CD8-positive, alpha-beta memory T cell (primary cell): ENCODE measurements around the gene KCNIP3. TPM values are rescaled to one million over a fixed set of nuclear protein-coding genes. Genes with fewer than 3 reads are reported as not detected.

Experiments used
- CTCF ChIA-PET: fragments of 350-600 bp; sonication (Branson Sonifier 250); formaldehyde crosslinking; loops from one replicate; lab custom pipeline; 2021; ENCODE audit warnings: antibody characterized with exemption; lab: Charles Lee
- POLR2A ChIA-PET: fragments of 350-600 bp; sonication (Branson Sonifier 250); formaldehyde crosslinking; loops from one replicate; lab custom pipeline; 2021; ENCODE audit warnings: antibody characterized with exemption; lab: Charles Lee
- DNase-seq, 5 donors: peaks; one replicate each; pipeline versions ENCODE4 v3.0.0 to v3.0.0-alpha.2; 2020 to 2022; ENCODE audit warnings: mixed read lengths in 1 of 5
- H3K27ac ChIP-seq: one replicate; pipeline ENCODE4 v1.7.0; 2013; ENCODE audit warnings: low read depth, mild to moderate bottlenecking, low read length, moderate library complexity
- H3K27me3 ChIP-seq: 2 replicates; pipeline ENCODE4 v1.7.0; 2013; ENCODE audit warnings: low read length, mild to moderate bottlenecking; ENCODE audit not compliant: insufficient read depth, poor library complexity, severe bottlenecking
- H3K36me3 ChIP-seq: 2 replicates; pipeline ENCODE4 v1.7.0; 2013; ENCODE audit warnings: mild to moderate bottlenecking, low read length, moderate library complexity; ENCODE audit not compliant: insufficient read depth
- H3K4me1 ChIP-seq: 2 replicates; pipeline ENCODE4 v1.7.0; 2013; ENCODE audit warnings: mild to moderate bottlenecking, low read length, moderate library complexity; ENCODE audit not compliant: insufficient read depth
- H3K4me3 ChIP-seq: 2 replicates; pipeline ENCODE4 v1.7.0; 2013; ENCODE audit warnings: mild to moderate bottlenecking, low read length
- H3K9me3 ChIP-seq: 2 replicates; pipeline ENCODE4 v1.7.0; 2013; ENCODE audit warnings: mild to moderate bottlenecking, low read length
- H3K27ac Mint-ChIP-seq, 8 donors: one replicate each; pipeline ENCODE4 v1.8.0; 2020 to 2021; ENCODE audit warnings: mixed read lengths in 8 of 8, mild to moderate bottlenecking in 6 of 8, inconsistent platforms in 3 of 8, moderate library complexity in 3 of 8
- H3K27me3 Mint-ChIP-seq, 2 donors: one replicate each; pipeline ENCODE4 v1.8.0; 2020 to 2021; ENCODE audit warnings: mixed read lengths in 2 of 2, mild to moderate bottlenecking in 1 of 2, moderate library complexity in 1 of 2
- H3K36me3 Mint-ChIP-seq, 3 donors: one replicate each; pipeline ENCODE4 v1.8.0; 2020 to 2021; ENCODE audit warnings: mixed read lengths in 3 of 3, inconsistent platforms in 1 of 3, mild to moderate bottlenecking in 1 of 3
- H3K4me1 Mint-ChIP-seq, 3 donors: one replicate each; pipeline ENCODE4 v1.8.0; 2020 to 2021; ENCODE audit warnings: mixed read lengths in 3 of 3, inconsistent platforms in 1 of 3, mild to moderate bottlenecking in 1 of 3
- H3K4me3 Mint-ChIP-seq, 7 donors: one replicate each; pipeline ENCODE4 v1.8.0; 2020 to 2021; ENCODE audit warnings: mixed read lengths in 7 of 7, mild to moderate bottlenecking in 6 of 7, moderate library complexity in 4 of 7, inconsistent platforms in 2 of 7
- H3K9me3 Mint-ChIP-seq, 5 donors: one replicate each; pipeline ENCODE4 v1.8.0; 2020 to 2022; ENCODE audit warnings: mixed read lengths in 5 of 5, mild to moderate bottlenecking in 3 of 5, moderate library complexity in 2 of 5, inconsistent platforms in 1 of 5
- polyA plus RNA-seq: library from polyadenylated mRNA; unstranded; fragments of 300-500 nt; fragmentation: Illumina TruSeq; gene quantifications from one replicate; pipeline ENCODE4 v1.2.3, GENCODE V29; 2021
- total RNA-seq, 2 experiments: library from RNA; stranded (reverse); gene quantifications; one replicate each; pipeline ENCODE4 v1.2.3, GENCODE V29; 2021

Gene KCNIP3
- total and polyA plus RNA-seq, 3 experiments from 2014 or later: not detected

DNA sequence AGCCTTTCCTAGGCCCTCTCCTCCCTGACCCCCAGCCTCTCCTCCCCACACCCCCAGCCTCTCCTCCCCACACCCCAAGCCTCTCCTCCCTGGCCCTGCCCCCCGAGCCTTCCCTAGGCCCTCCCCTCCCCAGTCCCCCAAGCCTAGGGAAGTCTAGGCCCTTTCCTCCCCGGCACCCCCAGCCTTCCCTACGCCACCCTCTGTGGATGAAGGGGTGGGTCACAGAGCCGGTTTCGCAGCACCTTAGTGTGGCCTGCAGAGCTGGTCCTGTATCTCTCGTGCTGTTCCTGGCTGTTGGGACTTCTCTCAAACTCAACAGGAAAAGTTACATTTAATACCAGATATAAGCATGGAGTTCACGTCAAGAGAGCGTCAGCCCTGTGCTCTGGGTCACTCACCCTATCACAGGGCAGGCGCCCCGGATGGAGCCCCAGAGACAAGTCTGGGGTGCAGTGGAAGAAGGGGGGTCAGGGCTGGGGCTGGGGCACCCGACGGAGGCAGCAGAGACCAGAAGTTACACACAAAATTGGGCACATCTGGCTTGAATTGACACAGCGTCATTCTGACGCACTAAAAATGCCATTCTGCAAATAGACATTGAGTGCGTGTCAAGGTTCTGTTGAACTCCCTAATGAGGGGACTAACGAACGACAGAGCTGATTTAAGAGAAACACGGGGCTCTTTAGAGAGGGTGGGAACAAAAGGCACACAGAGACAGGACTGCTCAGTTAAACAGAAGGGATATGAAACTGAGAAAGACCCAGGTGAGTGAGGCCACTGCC lies 24.0 kb downstream of the KCNIP3 start:
- Histone ChIP-seq H3K4me3 (no peak overlapping the region), H3K4me1 (no peaks in the 10 kb centered on the region), H3K36me3 (no peaks in the 10 kb centered on the region), H3K27me3 (no peaks in the 10 kb centered on the region), H3K9me3 (no peaks in the 10 kb centered on the region), H3K27ac (no peak overlapping the region)
- H3K9me3 Mint-ChIP-seq: no peaks in the 10 kb centered on the region
- H3K4me1 Mint-ChIP-seq: no peaks in the 10 kb centered on the region
- H3K27me3 Mint-ChIP-seq: peaks cover 0 to 2% of the 10 kb centered on the region in 2 donors
- H3K36me3 Mint-ChIP-seq: no peaks in the 10 kb centered on the region
- CTCF ChIA-PET: no interaction called here
- H3K4me3 Mint-ChIP-seq: no peak overlapping the region
- POLR2A ChIA-PET: no interaction called here
- H3K27ac Mint-ChIP-seq: no peak overlapping the region
- DNase-seq: no peak

DNA sequence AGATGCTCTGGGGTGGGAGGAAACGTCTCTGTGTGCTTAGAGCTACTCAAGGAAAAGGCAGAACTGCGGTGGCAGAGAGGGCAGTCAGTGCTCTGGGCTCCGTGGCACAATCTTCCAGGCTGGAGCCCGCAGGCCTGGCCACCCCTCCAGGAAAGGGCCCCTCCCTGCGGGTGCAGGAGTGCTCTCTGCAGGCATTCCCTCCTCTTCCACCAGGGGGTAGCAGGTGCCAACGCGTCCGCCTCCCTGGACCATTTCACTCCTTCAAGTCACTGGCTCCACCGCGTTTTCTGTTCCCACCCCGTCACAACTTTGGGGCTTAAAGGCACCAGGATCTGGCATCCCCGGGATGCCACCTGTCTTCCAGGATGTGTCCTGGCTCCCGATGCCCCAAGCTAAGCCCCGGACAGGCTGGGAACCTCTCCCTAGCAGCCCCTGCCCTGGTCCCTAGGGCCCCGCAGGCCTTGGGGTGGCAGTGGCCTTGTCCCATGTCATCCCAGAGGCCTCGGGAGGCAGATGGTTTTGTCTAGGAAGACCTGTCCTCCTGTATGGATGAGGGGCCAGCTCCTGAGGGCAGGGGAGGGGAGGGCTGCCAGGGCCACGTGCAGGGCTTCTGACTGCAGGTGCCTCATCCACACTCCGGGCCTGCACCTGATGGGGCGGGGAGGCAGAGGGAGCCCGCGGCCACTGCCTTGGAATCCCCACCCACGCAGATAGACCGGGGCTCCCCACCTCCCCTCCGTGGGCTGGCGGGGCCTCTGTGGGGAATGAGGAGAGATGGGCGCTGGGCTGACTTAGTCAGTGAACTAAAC lies 26.4 kb downstream of the KCNIP3 start:
- Mint-ChIP-seq H3K4me1 (no peaks in the 10 kb centered on the region), H3K4me3 (no peak overlapping the region), H3K27ac (no peak overlapping the region), H3K27me3 (peaks cover 0 to 3% of the 10 kb centered on the region in 2 donors), H3K36me3 (no peaks in the 10 kb centered on the region), H3K9me3 (no peaks in the 10 kb centered on the region)
- Histone ChIP-seq H3K27me3 (no peaks in the 10 kb centered on the region), H3K36me3 (no peaks in the 10 kb centered on the region), H3K9me3 (no peaks in the 10 kb centered on the region), H3K4me1 (no peaks in the 10 kb centered on the region), H3K4me3 (no peak overlapping the region), H3K27ac (no peak overlapping the region)
- POLR2A ChIA-PET: no interaction called here
- CTCF ChIA-PET: no interaction called here
- no peak for DNase-seq

DNA sequence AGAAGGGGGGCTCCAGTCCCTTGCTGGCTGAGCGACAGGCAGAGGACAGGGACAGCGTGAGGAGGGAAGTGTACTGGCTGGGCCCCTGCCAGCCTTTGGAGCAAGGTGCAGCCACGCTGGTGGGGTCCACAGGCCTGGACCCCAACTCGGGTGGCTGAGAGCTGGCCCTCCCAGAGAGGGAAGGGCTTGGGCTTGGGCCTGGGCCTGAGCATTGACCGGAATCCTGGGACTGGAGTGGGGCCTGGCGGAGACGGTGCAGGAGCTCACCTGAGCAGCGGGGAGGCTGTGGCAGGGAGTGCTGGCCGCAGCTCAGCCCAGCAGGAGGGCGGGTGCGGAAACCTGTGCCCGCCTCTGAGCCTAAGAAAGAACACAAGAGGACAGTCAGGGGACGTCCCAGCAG lies 27.9 kb downstream of the KCNIP3 start:
- ChIA-PET POLR2A (no interaction called here), CTCF (no interaction called here)
- no peaks in the 10 kb centered on the region for H3K36me3 ChIP-seq
- H3K27me3 Mint-ChIP-seq: peaks cover 0 to 3% of the 10 kb centered on the region in 2 donors
- no peaks in the 10 kb centered on the region for H3K4me1 Mint-ChIP-seq
- no peaks in the 10 kb centered on the region for H3K27me3 ChIP-seq
- no peaks in the 10 kb centered on the region for H3K36me3 Mint-ChIP-seq
- H3K4me3 Mint-ChIP-seq: no peak overlapping the region
- no peak overlapping the region for H3K27ac ChIP-seq
- H3K27ac Mint-ChIP-seq: no peak overlapping the region
- H3K9me3 Mint-ChIP-seq: no peaks in the 10 kb centered on the region
- no peaks in the 10 kb centered on the region for H3K9me3 ChIP-seq
- H3K4me1 ChIP-seq: no peaks in the 10 kb centered on the region
- no peak overlapping the region for H3K4me3 ChIP-seq
- no peak for DNase-seq

DNA sequence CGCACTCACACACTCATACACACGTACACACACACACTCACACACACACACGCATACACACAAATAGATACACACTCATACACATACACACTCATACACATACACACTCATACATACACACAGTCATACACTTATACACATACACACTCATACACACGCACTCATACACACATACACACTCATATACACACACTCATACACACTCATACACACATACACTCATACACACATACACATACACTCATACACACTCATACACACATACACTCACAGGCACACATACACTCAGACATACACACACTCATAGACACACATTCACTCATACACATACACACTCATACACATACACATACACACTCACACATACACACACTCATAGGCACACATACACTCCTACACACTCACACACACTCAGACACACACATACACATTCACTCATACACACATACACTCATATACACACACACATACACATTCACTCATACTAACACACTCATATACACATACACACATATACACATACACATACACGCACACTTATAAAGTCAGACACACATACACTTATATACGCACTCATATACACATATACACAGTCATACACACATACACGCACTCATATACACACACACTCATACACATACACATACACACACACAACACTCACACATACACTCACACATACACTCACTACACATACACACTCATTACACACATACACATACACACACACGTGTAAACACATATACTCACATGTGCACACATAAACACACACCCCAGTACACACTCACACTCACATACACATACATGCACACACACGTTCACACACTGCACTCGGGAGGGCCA lies 28.7 kb downstream of the KCNIP3 start:
- peaks cover 0 to 3% of the 10 kb centered on the region in 2 donors for H3K27me3 Mint-ChIP-seq
- Histone ChIP-seq H3K4me1 (no peaks in the 10 kb centered on the region), H3K4me3 (no peak overlapping the region), H3K27ac (no peak overlapping the region), H3K27me3 (no peaks in the 10 kb centered on the region), H3K9me3 (no peaks in the 10 kb centered on the region), H3K36me3 (no peaks in the 10 kb centered on the region)
- ChIA-PET CTCF (no interaction called here), POLR2A (no interaction called here)
- H3K27ac Mint-ChIP-seq: no peak overlapping the region
- H3K4me1 Mint-ChIP-seq: no peaks in the 10 kb centered on the region
- no peak for DNase-seq
- no peaks in the 10 kb centered on the region for H3K36me3 Mint-ChIP-seq
- H3K4me3 Mint-ChIP-seq: no peak overlapping the region
- H3K9me3 Mint-ChIP-seq: no peaks in the 10 kb centered on the region

DNA sequence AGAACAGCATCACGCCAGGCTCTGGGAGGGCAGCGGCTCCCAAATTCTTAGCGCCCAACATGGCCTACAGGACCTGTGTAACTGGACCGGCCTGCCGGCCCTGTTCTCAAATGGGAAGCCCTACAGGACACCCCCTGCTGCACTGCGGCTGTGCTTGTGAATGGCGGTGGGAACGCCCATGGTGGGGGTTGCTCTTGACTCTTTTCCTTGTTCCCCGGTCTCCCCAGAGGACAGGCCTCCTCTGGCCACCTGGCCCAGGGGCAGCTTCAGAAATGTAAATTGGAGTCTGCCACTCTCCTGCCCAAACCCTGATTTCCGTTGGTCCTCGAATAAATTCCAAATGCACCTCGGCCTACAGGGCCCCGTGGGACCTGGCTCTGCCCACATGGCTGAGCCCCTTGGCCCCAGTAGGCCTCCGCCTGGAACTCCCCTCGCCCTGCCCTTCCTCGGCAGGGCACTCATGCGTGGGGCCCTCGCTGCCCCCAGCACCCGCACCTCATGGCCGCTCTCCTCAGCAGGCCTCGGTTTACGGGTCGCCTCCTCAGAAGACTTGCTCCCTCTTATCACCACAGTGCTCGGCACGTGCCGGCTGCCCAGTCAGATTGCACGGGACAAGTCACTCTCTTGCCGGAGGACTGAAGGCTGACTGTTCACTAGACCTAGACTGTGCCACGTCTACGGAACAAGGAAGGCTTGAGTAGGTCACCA lies 29.4 kb downstream of the KCNIP3 start:
- ChIA-PET POLR2A (no interaction called here), CTCF (interaction anchor here (1.0 kb wide), 1 partner anchor 12 kb away, joined by 3 read pairs; no protein-coding TSS in a partner anchor)
- Histone ChIP-seq H3K4me3 (no peak overlapping the region), H3K36me3 (no peaks in the 10 kb centered on the region), H3K9me3 (no peaks in the 10 kb centered on the region), H3K27me3 (no peaks in the 10 kb centered on the region), H3K4me1 (no peaks in the 10 kb centered on the region), H3K27ac (no peak overlapping the region)
- peaks cover 0 to 6% of the 10 kb centered on the region in 2 donors for H3K27me3 Mint-ChIP-seq
- H3K4me3 Mint-ChIP-seq: no peak overlapping the region
- no peaks in the 10 kb centered on the region for H3K36me3 Mint-ChIP-seq
- no peak for DNase-seq
- no peak overlapping the region for H3K27ac Mint-ChIP-seq
- H3K4me1 Mint-ChIP-seq: no peaks in the 10 kb centered on the region
- H3K9me3 Mint-ChIP-seq: no peaks in the 10 kb centered on the region

DNA sequence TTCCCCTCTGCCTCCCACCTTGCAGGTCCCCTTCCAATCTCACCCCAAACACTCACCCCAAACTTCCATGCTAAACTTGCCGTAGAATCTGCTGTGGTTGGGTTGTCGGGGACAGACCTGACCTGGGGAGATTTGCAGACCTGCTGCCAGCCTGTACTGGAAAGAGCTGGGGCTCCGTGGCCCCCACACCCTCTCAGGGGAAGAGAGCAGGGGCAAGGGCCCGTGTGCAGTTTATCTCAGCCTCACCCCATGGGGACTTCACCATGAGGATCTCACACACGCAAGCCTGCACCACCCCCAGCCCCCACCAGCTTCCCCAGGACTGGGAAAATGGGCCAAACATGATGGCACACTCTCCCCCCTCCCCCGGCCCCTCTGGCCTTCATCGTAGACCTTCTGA lies 30.7 kb downstream of the KCNIP3 start:
- Mint-ChIP-seq H3K36me3 (no peaks in the 10 kb centered on the region), H3K27ac (no peak overlapping the region), H3K4me3 (no peak overlapping the region), H3K4me1 (no peaks in the 10 kb centered on the region), H3K9me3 (no peaks in the 10 kb centered on the region), H3K27me3 (peaks cover 0 to 8% of the 10 kb centered on the region in 2 donors)
- H3K36me3 ChIP-seq: no peaks in the 10 kb centered on the region
- no peak for DNase-seq
- H3K27ac ChIP-seq: no peak overlapping the region
- CTCF ChIA-PET: no interaction called here
- no peaks in the 10 kb centered on the region for H3K27me3 ChIP-seq
- H3K4me1 ChIP-seq: no peaks in the 10 kb centered on the region
- no peaks in the 10 kb centered on the region for H3K9me3 ChIP-seq
- no peak overlapping the region for H3K4me3 ChIP-seq
- POLR2A ChIA-PET: no interaction called here

DNA sequence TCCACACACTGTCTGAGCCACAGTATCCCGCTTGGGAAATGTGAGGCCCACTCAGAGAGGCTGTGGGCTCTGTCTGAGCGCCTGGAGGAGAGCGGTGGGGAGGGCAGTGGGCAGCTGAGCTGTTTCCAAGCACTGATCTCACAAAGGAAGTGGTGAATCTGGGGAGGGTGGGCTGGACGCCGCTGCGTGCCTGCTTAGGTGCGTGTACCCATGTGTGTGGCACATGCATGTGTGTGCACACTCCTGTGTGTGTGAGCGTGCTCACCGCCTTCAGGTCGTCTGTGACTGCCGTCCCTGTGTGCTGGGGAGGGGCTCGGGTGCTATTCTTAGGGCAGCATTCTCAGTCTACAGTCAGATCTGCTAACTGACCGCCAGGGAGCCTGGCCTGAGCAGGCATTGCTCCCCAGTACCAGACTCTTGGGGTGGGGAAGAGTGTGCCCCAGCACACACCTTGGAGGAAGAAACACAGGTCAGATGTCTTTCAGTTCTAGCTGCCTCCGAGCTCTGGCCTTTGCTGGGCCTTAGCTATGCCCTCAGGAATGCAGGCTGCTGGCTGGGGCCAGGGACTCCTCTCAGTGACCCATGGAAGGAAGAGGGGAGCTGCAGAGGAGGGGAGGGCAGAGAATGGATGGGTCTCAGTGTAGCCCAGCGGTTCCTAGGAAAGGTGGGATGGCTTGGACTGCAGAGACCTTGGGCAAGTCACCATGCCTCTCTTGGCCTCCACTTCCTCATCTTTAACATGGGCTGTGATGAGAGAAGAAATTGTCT lies 31.4 kb downstream of the KCNIP3 start:
- Histone ChIP-seq H3K4me1 (no peaks in the 10 kb centered on the region), H3K27ac (no peak overlapping the region), H3K36me3 (no peaks in the 10 kb centered on the region), H3K27me3 (no peaks in the 10 kb centered on the region), H3K4me3 (no peak overlapping the region), H3K9me3 (no peaks in the 10 kb centered on the region)
- Mint-ChIP-seq H3K36me3 (no peaks in the 10 kb centered on the region), H3K9me3 (no peaks in the 10 kb centered on the region), H3K27me3 (peaks cover 0 to 8% of the 10 kb centered on the region in 2 donors), H3K27ac (no peak overlapping the region), H3K4me1 (no peaks in the 10 kb centered on the region), H3K4me3 (no peak overlapping the region)
- no peak for DNase-seq
- ChIA-PET CTCF (no interaction called here), POLR2A (no interaction called here)
